H9 (cell line): Measurements from ENCODE around the gene LRRK2. TPM values are rescaled to one million over a fixed set of nuclear protein-coding genes. Genes with fewer than 3 reads are reported as not detected.
A peak's percentile ranks its signal among the peaks of the same experiment; 100 is the strongest.

Experiments
- DNase-seq: peaks from one replicate; pipeline ENCODE4 v3.0.0-alpha.2; 2017
- H2AFZ ChIP-seq: one replicate; pipeline ENCODE4 v1.6.1; 2013; ENCODE audit warnings: mild to moderate bottlenecking, low read length, control low read depth, moderate library complexity
- H2AK5ac ChIP-seq: 2 replicates; pipeline ENCODE4 v1.6.1; 2013; ENCODE audit warnings: low read length, control low read depth, mixed read lengths; ENCODE audit not compliant: insufficient read length
- H2BK120ac ChIP-seq: one replicate; pipeline ENCODE4 v1.6.1; 2013; ENCODE audit warnings: low read depth, mild to moderate bottlenecking, low read length, control low read depth, inconsistent platforms; ENCODE audit not compliant: poor library complexity, severe bottlenecking
- H2BK12ac ChIP-seq: 2 replicates; pipeline ENCODE4 v1.6.1; 2013; ENCODE audit warnings: low read length, control low read depth, mixed read lengths, low read depth; ENCODE audit not compliant: insufficient read length
- H2BK15ac ChIP-seq: 2 replicates; pipeline ENCODE4 v1.6.1; 2013; ENCODE audit warnings: low read depth, low read length, control low read depth
- H2BK20ac ChIP-seq: one replicate; pipeline ENCODE4 v1.6.1; 2013; ENCODE audit warnings: low read depth, mild to moderate bottlenecking, low read length, control low read depth, inconsistent platforms; ENCODE audit not compliant: poor library complexity, severe bottlenecking
- H2BK5ac ChIP-seq: 2 replicates; pipeline ENCODE4 v1.6.1; 2013; ENCODE audit warnings: low read length, control low read depth, mixed read lengths; ENCODE audit not compliant: insufficient read length
- H3K14ac ChIP-seq: 2 replicates; pipeline ENCODE4 v1.6.1; 2013; ENCODE audit warnings: low read length, control low read depth; ENCODE audit not compliant: insufficient read depth
- H3K18ac ChIP-seq: 2 replicates; pipeline ENCODE4 v1.6.1; 2013; ENCODE audit warnings: low read depth, mild to moderate bottlenecking, mixed read lengths, low read length, control low read depth; ENCODE audit not compliant: insufficient read length
- H3K23ac ChIP-seq: 2 replicates; pipeline ENCODE4 v1.6.1; 2013; ENCODE audit warnings: low read length, control low read depth, mixed read lengths, low read depth; ENCODE audit not compliant: insufficient read length
- H3K23me2 ChIP-seq: 2 replicates; pipeline ENCODE4 v1.6.1; 2013; ENCODE audit warnings: low read depth, mild to moderate bottlenecking, mixed read lengths, low read length, control low read depth; ENCODE audit not compliant: insufficient read length, poor library complexity, severe bottlenecking
- H3K27ac ChIP-seq: 2 replicates; pipeline ENCODE4 v1.5.1; 2013; ENCODE audit warnings: low read length, control low read depth, mixed read lengths, low read depth; ENCODE audit not compliant: insufficient read length
- H3K27me3 ChIP-seq: 2 replicates; pipeline ENCODE4 v1.6.1; 2013; ENCODE audit warnings: low read length, control low read depth, inconsistent platforms; ENCODE audit not compliant: insufficient read depth
- H3K4ac ChIP-seq: 2 replicates; pipeline ENCODE4 v1.6.1; 2013; ENCODE audit warnings: low read depth, mild to moderate bottlenecking, control low read depth, inconsistent platforms, low read length, moderate library complexity
- H3K4me1 ChIP-seq: 2 replicates; pipeline ENCODE4 v1.6.1; 2013; ENCODE audit warnings: low read length, control low read depth, inconsistent platforms; ENCODE audit not compliant: insufficient read depth
- H3K4me2 ChIP-seq: 2 replicates; pipeline ENCODE4 v1.6.1; 2013; ENCODE audit warnings: low read length, control low read depth, mixed read lengths; ENCODE audit not compliant: insufficient read length, insufficient read depth
- H3K56ac ChIP-seq: 2 replicates; pipeline ENCODE4 v1.6.1; 2013; ENCODE audit warnings: low read depth, mild to moderate bottlenecking, mixed read lengths, low read length, control low read depth; ENCODE audit not compliant: insufficient read length
- H3K79me1 ChIP-seq: 2 replicates; pipeline ENCODE4 v1.6.1; 2013; ENCODE audit warnings: low read depth, mild to moderate bottlenecking, moderate library complexity, low read length, control low read depth, inconsistent platforms; ENCODE audit not compliant: insufficient read depth, poor library complexity, severe bottlenecking
- H3K79me2 ChIP-seq: 2 replicates; pipeline ENCODE4 v1.6.1; 2013; ENCODE audit warnings: low read length, control low read depth, inconsistent platforms; ENCODE audit not compliant: insufficient read depth
- H3K9ac ChIP-seq: 2 replicates; pipeline ENCODE4 v1.6.1; 2013; ENCODE audit warnings: low read length, control low read depth, mixed read lengths; ENCODE audit not compliant: insufficient read length; ENCODE audit errors: extremely low read depth
- H3K9me3 ChIP-seq: one replicate; pipeline ENCODE4 v1.6.1; 2013; ENCODE audit warnings: low read depth, low read length, inconsistent platforms; ENCODE audit not compliant: control insufficient read depth
- H3T11ph ChIP-seq: one replicate; pipeline ENCODE4 v1.6.1; 2013; ENCODE audit warnings: mild to moderate bottlenecking, low read length, control low read depth, inconsistent platforms
- H4K20me1 ChIP-seq: one replicate; pipeline ENCODE4 v1.6.1; 2013; ENCODE audit not compliant: control insufficient read depth, insufficient read length, insufficient read depth
- H4K5ac ChIP-seq: 2 replicates; pipeline ENCODE4 v1.6.1; 2013; ENCODE audit warnings: low read depth, mild to moderate bottlenecking, mixed read lengths, low read length, control low read depth; ENCODE audit not compliant: insufficient read length
- H4K8ac ChIP-seq: replicated peaks from 2 replicates; pipeline ENCODE4 v1.6.1; 2013; ENCODE audit warnings: low read length, control low read depth, mixed read lengths, low read depth; ENCODE audit not compliant: insufficient read length
- H4K91ac ChIP-seq: 2 replicates; pipeline ENCODE4 v1.6.1; 2013; ENCODE audit warnings: low read depth, mild to moderate bottlenecking, moderate library complexity, mixed read lengths, low read length, control low read depth; ENCODE audit not compliant: insufficient read length
- H3K27ac Mint-ChIP-seq, 3 experiments: 2 replicates in 2 of 3; 3 replicates in 1 of 3; pipeline ENCODE4 v1.8.0; 2020 to 2021; ENCODE audit warnings: mixed read lengths in 3 of 3, mild to moderate bottlenecking in 1 of 3, moderate library complexity in 1 of 3
- H3K27me3 Mint-ChIP-seq: 2 replicates; pipeline ENCODE4 v1.8.0; 2021; ENCODE audit warnings: low read depth, mild to moderate bottlenecking, moderate library complexity, mixed read lengths
- H3K36me3 Mint-ChIP-seq, 3 experiments: 2 replicates in 2 of 3; 3 replicates in 1 of 3; pipeline ENCODE4 v1.8.0; 2020 to 2021; ENCODE audit warnings: low read depth in 3 of 3, mixed read lengths in 3 of 3; ENCODE audit not compliant: insufficient read depth in 1 of 3
- H3K4me1 Mint-ChIP-seq, 2 experiments: 2 replicates each; pipeline ENCODE4 v1.8.0; 2020; ENCODE audit warnings: mixed read lengths in 2 of 2
- H3K4me3 Mint-ChIP-seq, 2 experiments: 2 replicates in 1 of 2; 3 replicates in 1 of 2; pipeline ENCODE4 v1.8.0; 2020 to 2021; ENCODE audit warnings: mild to moderate bottlenecking in 2 of 2, mixed read lengths in 2 of 2, moderate library complexity in 1 of 2
- H3K9me3 Mint-ChIP-seq, 2 experiments: 2 replicates in 1 of 2; 3 replicates in 1 of 2; pipeline ENCODE4 v1.8.0; 2020; ENCODE audit warnings: mild to moderate bottlenecking in 2 of 2, mixed read lengths in 2 of 2, moderate library complexity in 1 of 2
- CTCF ChIP-seq: fragments of 200-600 bp; sonication (generic); conservative IDR thresholded peaks from 3 replicates; pipeline ENCODE4 v1.8.0; 2021; ENCODE audit warnings: antibody characterized with exemption, mild to moderate bottlenecking
- WGBS: extraction: QIAGEN DNeasy Blood & Tissue Kit; methylation state at CpG from one replicate; pipeline ENCODE4 v1.1.7; 2013; ENCODE audit warnings: missing lambda C conversion rate, low lambda C conversion rate, mixed read lengths; ENCODE audit not compliant: insufficient read length; ENCODE audit errors: extremely low coverage; 5-methylcytosine and 5-hydroxymethylcytosine counted together
- total RNA-seq: library from RNA; stranded (reverse); gene quantifications from 2 replicates; pipeline ENCODE4 v1.2.1, GENCODE V29; 2021

The LRRK2 gene
- total RNA-seq, 1 experiment from 2014 or later = 0.17 TPM

- Histone ChIP-seq H4K5ac (no peak overlapping the region), H2BK15ac (no peak overlapping the region), H2BK12ac (no peak overlapping the region), H4K91ac (no peak overlapping the region), H2BK20ac (no peak overlapping the region), H2AK5ac (no peak overlapping the region), H3K27me3 (no peaks in the 10 kb centered on the region), H2AFZ (no peak overlapping the region), H3K79me2 (no peaks in the 10 kb centered on the region), H3K4me2 (no peak overlapping the region), H2BK120ac (no peak overlapping the region), H3T11ph (no peak overlapping the region), H3K23ac (no peak overlapping the region), H3K79me1 (no peaks in the 10 kb centered on the region), H3K56ac (no peak overlapping the region), H3K4me1 (no peaks in the 10 kb centered on the region), H4K20me1 (no peaks in the 10 kb centered on the region), H3K27ac (no peak overlapping the region), H3K18ac (no peak overlapping the region), H3K9ac (no peak overlapping the region), H3K9me3 (no peaks in the 10 kb centered on the region), H3K23me2 (no peaks in the 10 kb centered on the region), H4K8ac (no peak overlapping the region), H2BK5ac (no peak overlapping the region), H3K14ac (no peak overlapping the region), H3K4ac (no peak overlapping the region)
- Mint-ChIP-seq H3K27me3 (no peaks in the 10 kb centered on the region), H3K27ac (peak overlapping the region in 2 of 3 experiments; percentile 4 to 22; a peak in 3 of 7 replicates), H3K4me1 (no peaks in the 10 kb centered on the region), H3K4me3 (no peak overlapping the region), H3K36me3 (no peaks in the 10 kb centered on the region), H3K9me3 (no peaks in the 10 kb centered on the region)
- no peak for DNase-seq
- WGBS = no CpG with 5 or more reads among the region's 3 CpGs
- no peak for TF ChIP-seq CTCF
Measured at GRCh38 chr12:40236357-40236850, 11.6 kb downstream of the LRRK2 start.
